GM21360 (cell line): Measurements from ENCODE around the gene ZFPM1.

Experiments
- ATAC-seq: cut with Tn5 transposase; IDR thresholded peaks from one replicate; pipeline ENCODE4 v1.9.1; 2021; ENCODE audit warnings: mild to moderate bottlenecking, moderate library complexity; ENCODE audit not compliant: unreplicated experiment

Gene ZFPM1

DNA sequence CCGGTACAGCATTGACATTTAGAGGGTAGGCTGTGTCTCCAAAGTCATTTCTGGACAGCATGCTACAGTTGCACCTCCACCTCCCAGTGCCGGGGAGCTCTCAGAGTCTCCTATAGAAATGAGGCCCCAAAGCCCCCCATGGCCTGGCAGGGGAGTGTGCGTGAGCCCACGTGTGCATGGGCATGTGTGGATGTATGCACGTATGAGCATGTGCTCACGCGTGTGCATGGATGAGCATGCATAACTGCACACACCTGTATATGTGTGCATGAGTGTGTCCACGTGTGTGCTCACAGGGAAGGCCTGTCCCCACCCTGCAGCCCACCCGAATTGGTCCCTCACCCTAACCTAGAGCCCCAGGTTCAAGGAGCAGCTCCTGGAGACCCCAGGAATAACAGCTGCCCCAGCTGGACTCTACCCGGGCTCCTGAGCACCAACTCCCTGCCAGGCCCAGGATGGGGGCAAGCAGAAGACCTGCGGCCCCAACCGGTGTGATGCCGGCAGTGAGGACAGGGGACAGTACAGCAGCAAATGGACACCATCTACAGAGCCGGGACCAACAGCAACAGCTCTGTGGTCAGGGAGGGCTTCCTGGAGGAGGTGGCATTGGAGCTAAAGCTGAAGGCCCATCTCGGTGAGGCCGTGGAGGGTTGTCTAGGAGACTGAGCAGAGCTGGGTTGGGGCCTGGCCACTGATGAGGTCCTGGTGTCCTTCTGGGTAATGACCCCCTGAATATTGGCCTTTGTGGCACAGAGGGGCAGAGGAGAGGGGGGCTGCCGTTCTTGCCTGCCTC, 35.2 kb upstream of the ZFPM1 start:
- no peak for ATAC-seq

GRCh38 chr16:88418869-88419268, 34.2 kb upstream of the ZFPM1 start:
- ATAC-seq: no peak

- ATAC-seq: no peak
Measured at GRCh38 chr16:88419790-88420189, 33.3 kb upstream of the ZFPM1 start.

- no peak for ATAC-seq
Measured at GRCh38 chr16:88420496-88420895, 32.6 kb upstream of the ZFPM1 start.

GRCh38 chr16:88421301-88421700, 31.8 kb upstream of the ZFPM1 start:
- ATAC-seq: no peak

DNA sequence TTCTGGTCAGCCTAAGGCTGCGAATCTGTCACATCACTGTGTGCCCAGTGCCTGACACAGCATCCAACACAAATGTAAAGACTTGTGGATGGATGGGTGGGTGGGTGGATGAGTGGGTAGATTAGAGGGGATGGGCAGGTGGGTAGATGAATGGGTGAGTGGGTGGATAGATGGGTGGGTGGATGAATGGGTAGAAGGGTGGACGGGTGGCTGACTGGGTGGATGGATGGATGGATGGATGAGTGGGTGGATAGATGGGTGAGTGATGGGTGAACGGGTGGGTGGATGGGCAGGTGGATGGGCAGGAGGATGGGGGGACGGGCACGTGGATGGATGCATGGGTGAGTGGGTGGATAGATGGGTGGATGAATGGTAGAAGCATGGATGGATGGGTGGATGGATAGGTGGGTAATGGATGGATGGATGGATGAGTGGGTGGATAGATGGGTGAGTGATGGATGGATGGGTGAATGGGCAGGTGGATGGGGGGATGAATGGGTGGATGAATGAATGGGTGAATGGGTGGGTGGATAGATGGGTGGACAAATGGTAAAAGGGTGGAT, 31.1 kb upstream of the ZFPM1 start:
- no peak for ATAC-seq

- no peak for ATAC-seq
Measured at GRCh38 chr16:88422733-88423447, 30.2 kb upstream of the ZFPM1 start.

- ATAC-seq: no peak
Measured at GRCh38 chr16:88423448-88423850, 29.6 kb upstream of the ZFPM1 start.

GRCh38 chr16:88424587-88425235, 28.4 kb upstream of the ZFPM1 start:
- ATAC-seq: no peak

GRCh38 chr16:88426018-88426417, 27.1 kb upstream of the ZFPM1 start:
- no peak for ATAC-seq

DNA sequence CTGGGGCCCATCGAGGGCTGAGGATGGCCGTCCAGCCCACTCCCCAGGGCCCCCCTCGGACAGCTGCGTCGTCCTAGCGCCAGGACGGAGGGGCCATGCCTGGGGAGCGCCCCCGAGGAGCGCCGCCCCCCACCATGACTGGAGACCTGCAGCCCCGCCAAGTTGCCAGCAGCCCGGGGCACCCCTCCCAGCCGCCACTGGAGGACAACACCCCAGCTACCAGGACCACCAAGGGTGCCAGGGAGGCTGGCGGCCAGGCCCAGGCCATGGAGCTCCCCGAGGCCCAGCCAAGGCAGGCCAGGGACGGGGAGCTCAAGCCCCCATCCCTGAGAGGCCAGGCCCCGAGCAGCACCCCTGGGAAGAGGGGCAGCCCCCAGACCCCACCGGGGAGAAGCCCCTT, 25.7 kb upstream of the ZFPM1 start:
- no peak for ATAC-seq

DNA sequence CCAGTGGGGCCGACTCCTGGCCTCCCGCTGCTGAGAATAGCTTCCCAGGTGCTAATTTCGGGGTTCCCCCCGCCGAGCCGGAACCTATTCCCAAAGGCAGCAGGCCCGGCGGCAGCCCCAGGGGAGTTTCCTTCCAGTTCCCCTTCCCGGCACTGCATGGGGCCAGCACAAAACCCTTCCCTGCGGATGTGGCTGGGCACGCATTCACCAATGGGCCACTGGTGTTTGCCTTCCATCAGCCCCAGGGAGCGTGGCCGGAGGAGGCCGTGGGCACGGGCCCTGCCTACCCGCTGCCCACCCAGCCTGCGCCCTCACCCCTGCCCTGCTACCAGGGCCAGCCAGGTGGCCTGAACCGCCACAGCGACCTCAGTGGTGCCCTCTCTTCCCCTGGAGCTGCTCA, 24.9 kb upstream of the ZFPM1 start:
- no peak for ATAC-seq

GRCh38 chr16:88428616-88429386, 24.3 kb upstream of the ZFPM1 start:
- no peak for ATAC-seq

- ATAC-seq: no peak
Measured at GRCh38 chr16:88429387-88430184, 23.5 kb upstream of the ZFPM1 start.

DNA sequence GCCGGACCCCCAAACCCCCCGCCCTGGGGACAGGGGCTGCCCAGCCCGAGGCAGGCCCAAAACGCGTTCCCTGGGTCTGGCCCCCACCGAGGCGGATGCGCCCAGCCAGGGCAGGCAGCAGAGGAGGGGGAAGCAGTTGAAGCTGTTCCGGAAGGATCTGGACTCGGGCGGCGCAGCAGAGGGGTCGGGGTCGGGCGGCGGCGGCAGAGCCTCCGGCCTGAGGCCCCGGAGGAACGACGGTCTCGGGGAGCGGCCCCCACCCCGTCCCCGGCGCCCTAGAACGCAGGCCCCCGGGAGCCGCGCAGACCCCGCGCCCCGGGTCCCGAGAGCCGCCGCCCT, 22.9 kb upstream of the ZFPM1 start:
- ATAC-seq: no peak

GRCh38 chr16:88430524-88431446, 22.3 kb upstream of the ZFPM1 start:
- no peak for ATAC-seq

GRCh38 chr16:88431651-88432050, 21.4 kb upstream of the ZFPM1 start:
- ATAC-seq: no peak

GRCh38 chr16:88432174-88432573, 20.9 kb upstream of the ZFPM1 start:
- ATAC-seq: no peak

DNA sequence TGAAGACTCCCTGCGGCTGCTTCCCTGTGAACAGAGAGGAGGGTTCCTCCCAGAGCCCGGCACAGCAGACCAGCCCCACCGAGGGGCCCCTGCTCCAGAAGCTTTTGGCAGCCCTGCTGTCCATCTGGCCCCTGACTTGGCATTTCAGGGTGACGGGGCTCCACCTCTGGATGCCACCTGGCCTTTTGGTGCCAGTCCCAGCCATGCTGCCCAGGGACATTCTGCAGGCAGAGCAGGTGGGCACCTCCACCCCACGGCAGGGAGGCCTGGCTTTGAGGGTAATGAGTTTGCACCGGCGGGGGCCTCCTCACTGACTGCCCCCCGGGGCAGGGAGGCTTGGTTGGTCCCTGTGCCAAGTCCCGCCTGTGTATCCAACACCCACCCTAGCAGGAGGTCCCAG, 20.3 kb upstream of the ZFPM1 start:
- ATAC-seq: no peak
